Mesothelial cell of epicardium (in vitro differentiated cells): ENCODE results near the gene CNOT2. TPM values are rescaled to one million over a fixed set of nuclear protein-coding genes. Genes with fewer than 3 reads are reported as not detected.
"Not testable (repeated sequence)": the region's sequence is repeated elsewhere in the genome, so short reads cannot be mapped to it uniquely, and the experiment has no call there.

ENCODE experiments used
- DNase-seq, 2 experiments: peaks; one replicate each; pipeline ENCODE4 v3.0.0; 2021; ENCODE audit warnings: low spot score in 2 of 2; ENCODE audit not compliant: unreplicated experiment in 2 of 2
- H3K27ac Mint-ChIP-seq: 2 replicates; pipeline ENCODE4 v1.8.0; 2021; ENCODE audit warnings: mixed read lengths
- H3K27me3 Mint-ChIP-seq: 2 replicates; pipeline ENCODE4 v1.8.0; 2021; ENCODE audit warnings: low read depth, mixed read lengths
- H3K36me3 Mint-ChIP-seq: 2 replicates; pipeline ENCODE4 v1.8.0; 2021; ENCODE audit warnings: mixed read lengths
- H3K4me1 Mint-ChIP-seq: 2 replicates; pipeline ENCODE4 v1.8.0; 2021; ENCODE audit warnings: mixed read lengths
- H3K4me3 Mint-ChIP-seq: 2 replicates; pipeline ENCODE4 v1.8.0; 2021; ENCODE audit warnings: mild to moderate bottlenecking, moderate library complexity, mixed read lengths
- H3K9me3 Mint-ChIP-seq: 2 replicates; pipeline ENCODE4 v1.8.0; 2021; ENCODE audit warnings: mixed read lengths
- CTCF ChIP-seq: fragments of 200-600 bp; sonication (generic); IDR thresholded peaks from one replicate; pipeline ENCODE4 v1.5.0; 2021; ENCODE audit warnings: antibody characterized with exemption; ENCODE audit not compliant: unreplicated experiment
- total RNA-seq: library from RNA; stranded (reverse); gene quantifications from 3 replicates; pipeline ENCODE4 v1.2.1, GENCODE V29; 2021

Gene CNOT2
- total RNA-seq, 1 donor from 2014 or later: 126 TPM

DNA sequence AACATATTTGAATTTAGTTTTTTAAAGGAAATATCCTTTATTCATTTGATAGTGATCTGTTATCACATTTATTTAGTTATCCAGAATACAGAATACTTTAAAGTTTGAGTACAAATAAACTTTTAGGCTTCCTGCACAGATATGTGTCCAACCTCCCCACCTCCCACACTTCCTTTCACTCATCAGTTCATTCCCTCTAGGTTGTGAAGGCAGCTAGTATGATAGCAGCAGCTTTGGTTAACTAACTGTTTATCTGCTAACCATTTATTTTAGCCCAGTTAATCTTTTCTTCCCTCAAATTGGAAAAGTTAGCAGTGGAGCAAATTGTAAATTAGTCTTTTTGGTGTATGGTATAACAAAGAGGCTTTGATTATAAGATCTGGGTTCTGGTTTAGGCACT, 35.7 kb downstream of the CNOT2 start:
- H3K4me1 Mint-ChIP-seq: peaks cover 17% of the 10 kb centered on the region

GRCh38 chr12:70283232-70283631, 40.0 kb downstream of the CNOT2 start:
- Mint-ChIP-seq H3K27ac (no peak overlapping the region), H3K27me3 (no peaks in the 10 kb centered on the region), H3K9me3 (no peaks in the 10 kb centered on the region), H3K36me3 (peaks cover 24% of the 10 kb centered on the region), H3K4me1 (no peaks in the 10 kb centered on the region), H3K4me3 (no peak overlapping the region)
- no peak for TF ChIP-seq CTCF
- no peak for DNase-seq

More for the DNA sequence above, 35.7 kb downstream of the CNOT2 start:
- H3K27me3 Mint-ChIP-seq: no peaks in the 10 kb centered on the region
- H3K4me3 Mint-ChIP-seq: no peak overlapping the region
- no peak for DNase-seq
- no peak for TF ChIP-seq CTCF
- H3K36me3 Mint-ChIP-seq: peaks cover 40% of the 10 kb centered on the region
- H3K27ac Mint-ChIP-seq: peak overlapping the region; percentile 9
- peaks cover 23% of the 10 kb centered on the region for H3K9me3 Mint-ChIP-seq

DNA sequence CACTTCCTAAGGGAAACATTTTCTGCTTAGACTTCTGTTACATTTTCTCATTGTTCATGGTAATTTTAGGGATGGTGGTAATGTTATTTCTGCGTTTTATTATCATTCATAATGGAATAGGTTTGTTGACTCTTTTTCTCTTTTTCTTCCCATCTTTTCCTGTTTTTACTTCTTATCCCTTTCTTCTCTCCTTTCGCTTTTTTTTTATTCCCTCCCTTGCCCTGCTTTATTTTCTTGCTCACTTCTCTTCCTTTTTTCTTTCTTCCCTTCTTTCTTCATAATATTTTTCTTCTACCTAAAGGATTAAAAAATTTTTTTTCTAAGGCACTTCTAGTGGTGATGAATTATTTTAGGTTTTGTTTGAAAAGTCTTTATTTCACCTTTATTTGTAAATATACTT, 45.6 kb downstream of the CNOT2 start:
- Mint-ChIP-seq H3K27ac (no peak overlapping the region), H3K27me3 (no peaks in the 10 kb centered on the region), H3K4me3 (no peak overlapping the region), H3K4me1 (peaks cover 3% of the 10 kb centered on the region), H3K9me3 (peaks cover 12% of the 10 kb centered on the region), H3K36me3 (peaks cover 36% of the 10 kb centered on the region)
- DNase-seq: no peak
- TF ChIP-seq CTCF: no peak

- peaks cover 43% of the 10 kb centered on the region for H3K36me3 Mint-ChIP-seq
Observed at GRCh38 chr12:70290116-70290515, 46.9 kb downstream of the CNOT2 start.

DNA sequence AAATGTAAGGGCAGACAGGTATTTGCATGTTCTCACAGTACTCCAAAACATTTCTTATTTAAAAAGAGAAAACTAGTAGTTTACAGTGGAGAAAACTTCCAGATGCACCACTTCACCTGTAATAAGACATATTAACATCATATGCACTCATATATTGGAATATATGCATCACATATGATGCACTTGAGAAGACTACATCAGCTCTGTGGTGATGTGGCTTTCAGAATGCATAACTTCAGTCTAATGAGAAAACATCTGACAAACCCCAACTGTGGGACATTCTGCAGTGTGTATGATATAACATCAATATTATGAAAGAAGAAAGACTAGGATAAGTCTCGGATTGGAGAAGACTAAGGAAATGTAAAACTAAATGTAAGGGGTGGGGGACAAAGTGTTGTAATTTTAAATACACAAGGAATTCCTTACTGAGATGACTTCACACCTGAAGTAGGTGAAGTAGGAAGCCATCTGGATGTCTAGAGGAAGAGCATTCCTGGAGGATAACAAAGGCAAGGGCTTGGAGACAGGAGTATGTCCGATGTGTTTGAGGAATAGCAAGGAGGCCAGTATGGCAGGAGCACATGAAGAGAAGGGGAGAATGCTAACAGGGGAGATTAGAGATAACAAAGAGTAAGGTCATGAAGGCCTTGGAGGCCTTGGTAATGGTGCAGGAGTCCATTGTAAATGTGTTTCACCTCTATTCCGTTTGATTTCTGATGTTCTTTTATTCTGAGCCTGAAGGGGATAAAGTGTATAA, 49.0 kb downstream of the CNOT2 start:
- Mint-ChIP-seq H3K4me3 (no peak overlapping the region), H3K36me3 (peaks cover 38% of the 10 kb centered on the region)

More at GRCh38 chr12:70290116-70290515, 46.9 kb downstream of the CNOT2 start:
- TF ChIP-seq CTCF: no peak
- Mint-ChIP-seq H3K27ac (no peak overlapping the region), H3K4me1 (peaks cover 3% of the 10 kb centered on the region), H3K4me3 (no peak overlapping the region), H3K9me3 (peaks cover 12% of the 10 kb centered on the region), H3K27me3 (no peaks in the 10 kb centered on the region)
- no peak for DNase-seq

DNA sequence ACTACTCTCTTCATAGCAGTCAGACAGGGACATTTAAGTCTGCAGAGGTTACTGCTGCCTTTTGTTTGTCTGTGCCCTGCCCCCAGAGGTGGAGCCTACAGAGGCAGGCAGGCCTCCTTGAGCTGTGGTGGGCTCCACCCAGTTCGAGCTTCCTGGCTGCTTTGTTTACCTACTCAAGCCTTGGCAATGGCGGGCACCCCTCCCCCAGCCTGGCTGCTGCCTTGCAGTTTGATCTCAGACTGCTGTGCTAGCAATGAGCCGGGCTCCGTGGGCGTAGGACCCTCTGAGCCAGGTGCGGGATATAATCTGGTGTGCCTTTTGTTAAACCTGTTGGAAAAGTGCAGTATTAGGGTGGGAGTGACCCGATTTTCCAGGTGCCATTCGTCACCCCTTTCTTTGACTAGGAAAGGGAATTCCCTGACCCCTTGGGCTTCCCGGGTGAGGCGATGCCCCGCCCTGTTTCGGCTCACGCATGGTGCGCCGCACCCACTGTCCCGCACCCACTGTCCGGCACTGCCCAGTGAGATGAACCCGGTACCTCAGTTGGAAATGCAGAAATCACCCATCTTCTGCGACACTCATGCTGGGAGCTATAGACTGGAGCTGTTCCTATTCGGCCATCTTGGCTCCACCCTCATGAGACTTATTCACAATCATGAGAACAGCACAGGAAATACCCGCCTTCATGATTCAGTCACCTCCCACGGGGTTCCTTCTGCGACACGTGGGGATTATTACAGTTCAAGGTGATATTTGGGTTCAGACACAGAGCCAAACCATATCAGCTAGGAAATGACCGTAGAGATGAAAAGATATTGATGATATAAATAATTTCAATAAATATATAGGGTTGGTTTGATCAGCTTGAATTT, 61.7 kb downstream of the CNOT2 start:
- not testable (repeated sequence) for H3K27me3 Mint-ChIP-seq, H3K4me1 Mint-ChIP-seq, H3K4me3 Mint-ChIP-seq, H3K27ac Mint-ChIP-seq, DNase-seq
- Mint-ChIP-seq H3K36me3 (peaks cover 56% of the 10 kb centered on the region), H3K9me3 (peaks cover 22% of the 10 kb centered on the region)

More for the DNA sequence above, 49.0 kb downstream of the CNOT2 start:
- Mint-ChIP-seq H3K27ac (no peak overlapping the region), H3K27me3 (no peaks in the 10 kb centered on the region), H3K9me3 (peaks cover 12% of the 10 kb centered on the region), H3K4me1 (peaks cover 3% of the 10 kb centered on the region)
- DNase-seq: no peak
- TF ChIP-seq CTCF: no peak
